Tibial nerve (tissue), 4 donors: ENCODE measurements around the gene CTNNA2.

Source experiments
- EP300 ChIP-seq, 2 donors: sonication (generic); formaldehyde crosslinking; IDR thresholded peaks; one replicate each; pipeline ENCODE4 v1.6.1; 2017; ENCODE audit warnings: antibody characterized with exemption in 2 of 2, mild to moderate bottlenecking in 1 of 2
- POLR2A ChIP-seq, 2 donors: fragments of 450-650 bp; IDR thresholded peaks; one replicate each; pipeline ENCODE4 v1.6.1; 2017; ENCODE audit warnings: antibody characterized with exemption in 2 of 2, mild to moderate bottlenecking in 2 of 2, moderate library complexity in 2 of 2
- TF ChIP-seq, protein P1 (sequence below), 5 experiments: fragments of 200-600 bp in 3 of 5; fragments of 450-650 bp in 2 of 5; sonication (generic) in 3 of 5; IDR thresholded peaks; one replicate each; pipeline ENCODE4 v1.5.1; 2016 to 2019; ENCODE audit warnings: antibody characterized with exemption in 5 of 5, mild to moderate bottlenecking in 3 of 5, moderate library complexity in 2 of 5

DNA sequence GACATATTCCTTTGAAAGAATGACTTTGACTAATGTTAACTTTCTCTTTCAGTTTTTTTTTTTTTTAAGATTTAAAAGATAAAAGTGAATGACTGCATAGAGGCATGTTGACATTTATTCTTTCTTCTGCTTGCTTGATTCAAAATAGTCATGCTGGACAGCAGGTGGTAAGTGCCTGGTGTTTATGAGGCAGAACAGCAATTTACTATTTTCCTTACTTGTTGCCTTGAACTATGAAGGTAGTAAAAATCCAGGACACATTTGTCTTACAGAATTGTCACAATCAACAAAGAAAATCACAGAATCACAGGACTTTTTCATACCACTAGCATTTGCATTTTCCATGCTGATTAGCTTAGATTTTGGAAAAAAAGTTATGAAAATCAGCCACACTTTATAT lies 388.3 kb downstream of the CTNNA2 start:
- TF ChIP-seq, protein P1, sequence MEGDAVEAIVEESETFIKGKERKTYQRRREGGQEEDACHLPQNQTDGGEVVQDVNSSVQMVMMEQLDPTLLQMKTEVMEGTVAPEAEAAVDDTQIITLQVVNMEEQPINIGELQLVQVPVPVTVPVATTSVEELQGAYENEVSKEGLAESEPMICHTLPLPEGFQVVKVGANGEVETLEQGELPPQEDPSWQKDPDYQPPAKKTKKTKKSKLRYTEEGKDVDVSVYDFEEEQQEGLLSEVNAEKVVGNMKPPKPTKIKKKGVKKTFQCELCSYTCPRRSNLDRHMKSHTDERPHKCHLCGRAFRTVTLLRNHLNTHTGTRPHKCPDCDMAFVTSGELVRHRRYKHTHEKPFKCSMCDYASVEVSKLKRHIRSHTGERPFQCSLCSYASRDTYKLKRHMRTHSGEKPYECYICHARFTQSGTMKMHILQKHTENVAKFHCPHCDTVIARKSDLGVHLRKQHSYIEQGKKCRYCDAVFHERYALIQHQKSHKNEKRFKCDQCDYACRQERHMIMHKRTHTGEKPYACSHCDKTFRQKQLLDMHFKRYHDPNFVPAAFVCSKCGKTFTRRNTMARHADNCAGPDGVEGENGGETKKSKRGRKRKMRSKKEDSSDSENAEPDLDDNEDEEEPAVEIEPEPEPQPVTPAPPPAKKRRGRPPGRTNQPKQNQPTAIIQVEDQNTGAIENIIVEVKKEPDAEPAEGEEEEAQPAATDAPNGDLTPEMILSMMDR (IDR thresholded peaks at IDR 0.05) = no peak
- TF ChIP-seq POLR2A (IDR thresholded peaks at IDR 0.05) = no peak
- no peak for TF ChIP-seq EP300 (IDR thresholded peaks at IDR 0.05)
